Left ventricle myocardium inferior (tissue), 1 donor: ENCODE measurements around the gene HOXD8. TPM values are rescaled to one million over a fixed set of nuclear protein-coding genes. Genes with fewer than 3 reads are reported as not detected.
A peak's percentile ranks its signal among the peaks of the same experiment; 100 is the strongest.

Experiments used
- DNase-seq: peaks from one replicate; pipeline ENCODE4 v3.0.0-alpha.2; 2020
- H3K27ac ChIP-seq: fragments of 200-600 bp; replicated peaks from 2 replicates; pipeline ENCODE4 v1.8.0; 2021
- H3K27me3 ChIP-seq: fragments of 200-600 bp; 2 replicates; pipeline ENCODE4 v1.8.0; 2021; ENCODE audit warnings: low read depth
- H3K36me3 ChIP-seq: fragments of 200-600 bp; 2 replicates; pipeline ENCODE4 v1.8.0; 2021
- H3K4me1 ChIP-seq: fragments of 200-600 bp; 2 replicates; pipeline ENCODE4 v1.8.0; 2021
- H3K4me3 ChIP-seq: fragments of 200-600 bp; 2 replicates; pipeline ENCODE4 v1.8.0; 2021; ENCODE audit warnings: mild to moderate bottlenecking, moderate library complexity
- H3K9me3 ChIP-seq: fragments of 200-600 bp; replicated peaks from 2 replicates; pipeline ENCODE4 v1.8.0; 2021
- CTCF ChIP-seq: fragments of 200-600 bp; IDR thresholded peaks from 2 replicates; pipeline ENCODE4 v1.8.0; 2021; ENCODE audit warnings: antibody characterized with exemption, mild to moderate bottlenecking, borderline replicate concordance
- intact Hi-C: fragments of 100-400 bp; cut with micrococcal nuclease; formaldehyde crosslinking; loops from one replicate; pipeline ENCODE4 v1.11.0; 2022
- total RNA-seq: library from RNA; stranded (reverse); fragmentation: NEBNext Ultra II Directional; extraction: Animal tissue kit (Norgen Biotek cat#: 25700); gene quantifications from one replicate; pipeline ENCODE4 v1.2.1, GENCODE V29; 2021
- donor health status: DM: no; HTN: yes; CAD: no; lungs with severe emphysema.

HOXD8 gene
- total RNA-seq, 1 donor from 2014 or later: 0.14 TPM

DNA sequence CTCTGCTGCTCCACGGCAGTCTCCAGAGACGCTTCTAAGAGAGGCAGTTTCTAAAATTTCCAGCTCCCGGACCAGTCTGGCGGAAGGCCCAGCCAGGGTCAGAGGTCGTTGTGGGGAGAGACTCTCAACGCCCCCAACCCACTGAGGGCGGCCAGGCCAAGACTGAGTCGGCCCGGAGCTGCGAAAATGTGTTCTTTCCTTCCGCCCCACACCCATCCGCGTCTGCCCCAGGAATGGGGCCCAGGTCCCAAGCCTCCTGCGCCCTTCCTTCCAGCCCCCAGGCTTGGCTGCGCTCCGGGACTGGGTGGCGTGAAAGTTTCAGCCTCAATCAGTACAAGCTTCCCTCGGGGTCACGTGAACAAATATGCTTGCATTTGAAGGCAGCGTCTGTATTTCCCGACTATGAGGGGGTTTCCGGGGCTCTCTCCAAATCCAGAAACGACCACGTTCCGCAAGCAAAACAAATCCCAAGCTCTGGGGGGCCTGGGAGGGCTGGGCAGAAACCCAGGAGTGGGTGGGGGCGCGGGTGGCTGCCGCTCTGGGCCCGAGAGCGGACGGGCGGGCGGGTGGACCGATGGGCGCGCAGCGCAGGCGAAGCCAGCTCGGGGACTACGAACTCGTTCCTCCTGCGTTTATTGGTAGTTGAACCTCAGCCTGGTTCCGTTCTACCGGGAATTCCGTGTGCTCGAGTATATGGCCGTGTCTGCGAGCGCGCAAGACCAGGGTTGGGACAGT is 30.9 kb downstream of the HOXD8 start:
- DNase-seq: no peak
- Histone ChIP-seq H3K27me3 (peaks cover 100% of the 10 kb centered on the region), H3K36me3 (no peaks in the 10 kb centered on the region), H3K4me3 (peak overlapping the region; percentile 35), H3K9me3 (no peaks in the 10 kb centered on the region), H3K4me1 (peaks cover 48% of the 10 kb centered on the region), H3K27ac (no peak overlapping the region)
- intact Hi-C loops: no loop called here
- no peak for TF ChIP-seq CTCF

- no peaks in the 10 kb centered on the region for H3K36me3 ChIP-seq
- no peak overlapping the region for H3K27ac ChIP-seq
- peaks cover 49% of the 10 kb centered on the region for H3K4me1 ChIP-seq
- no peak for TF ChIP-seq CTCF
- DNase-seq: no peak
- H3K27me3 ChIP-seq: peaks cover 100% of the 10 kb centered on the region
- intact Hi-C loops: no loop called here
- no peaks in the 10 kb centered on the region for H3K9me3 ChIP-seq
- peak overlapping the region; percentile 35 for H3K4me3 ChIP-seq
These were observed 31.7 kb downstream of the HOXD8 start for GRCh38 chr2:176160986-176161824.

DNA sequence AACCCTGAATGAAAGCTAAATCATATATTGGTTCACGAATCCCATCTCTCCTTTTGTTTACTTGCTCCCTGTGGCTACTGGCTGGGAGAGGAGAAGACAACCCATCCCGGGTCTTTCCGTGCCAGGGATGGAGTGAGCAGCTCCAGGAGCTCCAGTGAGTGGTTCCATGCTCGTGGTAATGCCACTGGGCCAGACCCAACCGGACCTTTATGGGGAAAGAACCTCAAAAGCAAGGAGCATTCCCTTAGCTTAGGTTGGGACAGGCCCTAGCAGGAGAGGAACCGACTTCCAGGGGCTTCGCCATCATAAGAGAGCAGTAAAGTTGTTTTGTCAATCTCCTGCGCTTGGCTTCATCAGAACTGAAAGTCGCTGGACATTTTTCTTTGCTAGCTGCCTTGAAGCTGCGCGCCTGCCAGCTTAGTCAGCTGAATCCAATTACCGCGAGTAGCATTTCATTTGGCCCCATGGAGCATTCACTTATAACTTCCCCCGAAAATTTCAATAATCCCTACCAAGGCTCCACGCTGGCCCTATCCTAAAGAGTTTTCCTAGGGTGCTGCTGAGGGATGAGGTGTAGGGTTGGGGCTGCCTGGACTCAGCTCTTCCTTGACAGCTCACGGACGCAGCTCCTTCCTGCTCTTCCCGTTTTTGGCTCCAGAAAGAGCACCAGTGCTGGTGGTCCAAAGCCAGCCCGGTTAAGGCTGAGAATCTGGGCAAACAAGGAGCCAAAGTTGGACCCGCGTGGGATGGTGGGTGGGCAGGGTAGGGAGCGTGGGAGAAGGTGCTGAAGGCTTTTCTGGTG is 32.5 kb downstream of the HOXD8 start:
- Histone ChIP-seq H3K4me3 (no peak overlapping the region), H3K4me1 (peaks cover 44% of the 10 kb centered on the region), H3K27me3 (peaks cover 100% of the 10 kb centered on the region), H3K36me3 (no peaks in the 10 kb centered on the region), H3K27ac (no peak overlapping the region), H3K9me3 (no peaks in the 10 kb centered on the region)
- no peak for TF ChIP-seq CTCF
- no peak for DNase-seq
- intact Hi-C loops: no loop called here

DNA sequence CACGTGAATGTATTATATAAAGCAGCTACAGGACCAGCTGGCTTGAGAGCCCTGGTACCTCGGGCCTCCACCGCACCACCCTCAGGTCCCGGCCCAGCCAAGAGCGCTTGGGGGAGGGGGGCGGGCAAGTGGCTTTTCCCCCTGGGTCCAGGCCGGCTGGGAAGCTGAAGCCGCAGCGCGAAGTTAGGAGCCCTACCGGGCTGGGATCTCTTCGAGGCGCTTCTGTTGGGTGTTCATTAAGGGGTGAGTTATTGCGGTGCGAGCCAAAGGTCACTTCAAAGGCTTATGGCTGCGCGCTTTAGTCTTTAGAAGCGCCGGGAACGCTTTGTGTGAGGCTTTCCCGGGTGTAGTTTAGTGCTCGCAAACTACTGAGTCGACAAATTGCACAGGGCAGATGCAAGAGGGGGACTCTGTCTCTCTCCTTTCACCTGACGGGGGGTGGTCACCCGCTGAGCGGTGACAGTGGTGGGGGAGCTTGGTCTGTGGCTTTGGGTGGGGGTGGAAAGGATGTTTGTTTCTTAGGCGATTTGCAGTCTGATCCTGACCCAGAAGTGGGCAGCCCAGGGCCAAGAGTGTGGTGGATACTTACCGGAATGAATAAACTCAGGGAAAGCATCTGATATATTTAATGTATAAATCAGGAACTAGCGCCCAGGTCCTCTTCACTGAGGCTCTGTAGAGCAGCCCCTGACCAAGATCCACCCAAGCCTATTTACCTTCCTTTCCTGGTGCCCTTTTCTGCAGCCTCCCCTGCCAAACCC is 33.6 kb downstream of the HOXD8 start:
- no peaks in the 10 kb centered on the region for H3K36me3 ChIP-seq
- no peak overlapping the region for H3K4me3 ChIP-seq
- no peak overlapping the region for H3K27ac ChIP-seq
- intact Hi-C loops: no loop called here
- H3K4me1 ChIP-seq: peaks cover 33% of the 10 kb centered on the region
- no peaks in the 10 kb centered on the region for H3K9me3 ChIP-seq
- no peak for TF ChIP-seq CTCF
- DNase-seq: no peak
- peaks cover 100% of the 10 kb centered on the region for H3K27me3 ChIP-seq

DNA sequence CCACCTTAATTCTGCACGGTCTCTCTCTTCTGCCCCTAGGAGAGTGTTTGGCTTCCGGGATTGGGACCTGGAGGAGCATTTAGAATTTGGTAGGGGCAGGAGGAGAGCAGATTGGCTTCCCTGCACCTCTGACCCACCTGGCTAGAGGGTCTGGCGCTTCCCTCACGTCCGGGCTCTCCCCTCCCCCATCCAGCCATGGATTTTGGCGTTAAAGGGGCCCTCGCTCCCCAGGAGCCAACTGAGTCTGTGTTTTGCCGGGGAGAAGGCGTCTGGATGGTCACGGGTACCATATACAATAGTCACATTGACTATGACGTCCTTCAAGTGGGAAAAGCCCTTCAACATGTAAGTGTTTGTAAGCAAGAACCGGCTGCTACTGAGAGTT is 34.2 kb downstream of the HOXD8 start:
- no peak overlapping the region for H3K4me3 ChIP-seq
- peaks cover 100% of the 10 kb centered on the region for H3K27me3 ChIP-seq
- DNase-seq: no peak

More for the DNA sequence above, 34.2 kb downstream of the HOXD8 start:
- peaks cover 30% of the 10 kb centered on the region for H3K4me1 ChIP-seq
- TF ChIP-seq CTCF: no peak
- intact Hi-C loops: no loop called here
- no peak overlapping the region for H3K27ac ChIP-seq
- no peaks in the 10 kb centered on the region for H3K36me3 ChIP-seq
- no peaks in the 10 kb centered on the region for H3K9me3 ChIP-seq
